HepG2 (cell line): ENCODE results near the gene LECT2. TPM values are rescaled to one million over a fixed set of nuclear protein-coding genes. Genes with fewer than 3 reads are reported as not detected.

ENCODE experiments used
- ARNT2 ChIP-seq: sonication (generic); formaldehyde crosslinking; IDR thresholded peaks from 2 replicates; pipeline ENCODE4 v1.8.0; 2022; ENCODE audit warnings: mild to moderate bottlenecking, low read depth, missing genetic modification reagents, moderate library complexity
- BRF2 ChIP-seq: sonication (generic); formaldehyde crosslinking; IDR thresholded peaks from 2 replicates; pipeline ENCODE4 v1.8.1; 2022; ENCODE audit warnings: mild to moderate bottlenecking, missing genetic modification reagents
- CCDC6 ChIP-seq: sonication (generic); formaldehyde crosslinking; IDR thresholded peaks from 2 replicates; pipeline ENCODE4 v1.8.1; 2022; ENCODE audit warnings: mild to moderate bottlenecking, missing genetic modification reagents, moderate library complexity
- CREB1 ChIP-seq, 2 experiments: fragments of 450-650 bp in 1 of 2; IDR thresholded peaks; 2 replicates each; pipeline ENCODE4 v1.6.1; 2016 to 2017; ENCODE audit warnings: control low read depth in 1 of 2, mild to moderate bottlenecking in 1 of 2, missing compliant biosample characterization in 1 of 2, missing genetic modification characterization in 1 of 2
- ERF ChIP-seq: IDR thresholded peaks from 2 replicates; pipeline ENCODE4 v1.6.1; 2018; ENCODE audit warnings: missing biosample characterization, missing genetic modification reagents
- ETV5 ChIP-seq: IDR thresholded peaks from 2 replicates; pipeline ENCODE4 v1.6.1; 2018; ENCODE audit warnings: missing biosample characterization, missing genetic modification reagents, inconsistent platforms, borderline replicate concordance
- HDAC1 ChIP-seq: sonication (generic); formaldehyde crosslinking; IDR thresholded peaks from 2 replicates; pipeline ENCODE4 v1.5.1; 2020; ENCODE audit warnings: mild to moderate bottlenecking, missing genetic modification reagents
- HES4 ChIP-seq: sonication (generic); formaldehyde crosslinking; IDR thresholded peaks from 2 replicates; pipeline ENCODE4 v1.9.0; 2021; ENCODE audit warnings: mild to moderate bottlenecking, missing genetic modification reagents, borderline replicate concordance
- HMGXB4 ChIP-seq, 2 experiments: sonication (generic) in 1 of 2; formaldehyde crosslinking in 1 of 2; IDR thresholded peaks; 2 replicates each; pipeline versions ENCODE4 v1.4.0 to v1.6.1; 2018 to 2020; ENCODE audit warnings: missing genetic modification reagents in 2 of 2, borderline replicate concordance in 1 of 2, low read depth in 1 of 2, mild to moderate bottlenecking in 1 of 2, missing biosample characterization in 1 of 2
- HOXA3 ChIP-seq: sonication (generic); formaldehyde crosslinking; IDR thresholded peaks from 2 replicates; pipeline ENCODE4 v1.5.0; 2020; ENCODE audit warnings: missing genetic modification reagents
- KDM2A ChIP-seq: sonication (generic); formaldehyde crosslinking; IDR thresholded peaks from 2 replicates; pipeline ENCODE4 v1.4.0; 2020; ENCODE audit warnings: low read depth, missing genetic modification reagents, borderline replicate concordance
- KLF16 ChIP-seq, 2 experiments: sonication (generic) in 1 of 2; formaldehyde crosslinking in 1 of 2; IDR thresholded peaks; 2 replicates each; pipeline versions ENCODE4 v1.6.1 to v1.8.0; 2016 to 2023; ENCODE audit warnings: missing genetic modification reagents in 2 of 2, missing compliant biosample characterization in 1 of 2
- MAX ChIP-seq: IDR thresholded peaks from 2 replicates; pipeline ENCODE4 v1.6.1; 2012; ENCODE audit warnings: inconsistent platforms
- SALL1 ChIP-seq: sonication (generic); formaldehyde crosslinking; IDR thresholded peaks from 2 replicates; pipeline ENCODE4 v1.8.0; 2022; ENCODE audit warnings: mild to moderate bottlenecking, missing genetic modification reagents
- SOX5 ChIP-seq: IDR thresholded peaks from 2 replicates; pipeline ENCODE4 v1.6.1; 2016; ENCODE audit warnings: borderline replicate concordance
- SPEN ChIP-seq: sonication (generic); formaldehyde crosslinking; IDR thresholded peaks from 2 replicates; pipeline ENCODE4 v1.5.1; 2020; ENCODE audit warnings: low read depth, mild to moderate bottlenecking, missing genetic modification reagents
- YY1 ChIP-seq: IDR thresholded peaks from 2 replicates; pipeline ENCODE4 v1.6.1; 2011; ENCODE audit warnings: low read length, low read depth, moderate library complexity, mild to moderate bottlenecking; ENCODE audit not compliant: insufficient read depth, insufficient replicate concordance
- ZMYM3 ChIP-seq: sonication (generic); formaldehyde crosslinking; IDR thresholded peaks from 2 replicates; pipeline ENCODE4 v1.5.1; 2020; ENCODE audit warnings: mild to moderate bottlenecking, missing genetic modification reagents
- ZNF512B ChIP-seq: sonication (generic); formaldehyde crosslinking; IDR thresholded peaks from 2 replicates; pipeline ENCODE4 v1.5.1; 2020; ENCODE audit warnings: missing genetic modification reagents, mild to moderate bottlenecking, borderline replicate concordance
- polyA plus RNA-seq, 8 experiments: library from polyadenylated mRNA; depleted of rRNA in 3 of 8; stranded (reverse) in 7 of 8; unstranded in 1 of 8; fragments of >200 nt; fragmentation: Illumina TruSeq in 4 of 8; extraction: Trizol in 4 of 8; gene quantifications; 2 replicates each; pipeline versions ENCODE4 v1.2.1 to v1.2.3, GENCODE V29; 2011 to 2016; ENCODE audit warnings: low read depth in 4 of 8, missing spikeins in 1 of 8, mixed read lengths in 1 of 8; ENCODE audit not compliant: insufficient read depth in 1 of 8
- total RNA-seq, 5 experiments: library from RNA; depleted of rRNA; stranded (reverse); fragments of >200 nt; fragmentation: Illumina TruSeq; extraction: Trizol; gene quantifications; 2 replicates each; pipeline ENCODE4 v1.2.3, GENCODE V29; 2016; ENCODE audit warnings: low read depth in 1 of 5

Gene LECT2
- total and polyA plus RNA-seq, 2 of the 13 experiments (the other 11 are each of a cell fraction or from before 2014, with no cell fraction given), result not detected

GRCh38 chr5:135930029-135930948 is 24.5 kb downstream of the LECT2 start (continued):
- TF ChIP-seq HMGXB4 (CRISPR knock-in tag; IDR thresholded peaks at IDR 0.05; ENCODE audit: borderline replicate concordance in 1 of 2, low read depth in 1 of 2) (peak in 1 of 2 experiments; percentile 55; a peak in 3 of 4 replicates), SALL1 (CRISPR knock-in tag) (peak; percentile 68), BRF2 (CRISPR knock-in tag) (peak; percentile 43; the same call in 1 of the 2 replicates), MAX (peak; percentile 59; the same call in 1 of the 2 replicates), ZMYM3 (CRISPR knock-in tag) (peak; percentile 35; the same call in 1 of the 2 replicates), CREB1 (IDR thresholded peaks at IDR 0.05) (no peak), CREB1 (CRISPR knock-in tag; IDR thresholded peaks at IDR 0.05) (no peak), ARNT2 (CRISPR knock-in tag) (0 out of 2 replicates have a peak, but pooled peaks have one; percentile 44), ZNF512B (CRISPR knock-in tag) (0 out of 2 replicates have a peak, but pooled peaks have one; percentile 50), KDM2A (CRISPR knock-in tag) (peak; percentile 23; the same call in 1 of the 2 replicates), CCDC6 (CRISPR knock-in tag) (peak; percentile 47; the same call in 1 of the 2 replicates), SPEN (CRISPR knock-in tag) (0 out of 2 replicates have a peak, but pooled peaks have one; percentile 22), KLF16 (CRISPR knock-in tag; IDR thresholded peaks at IDR 0.05) (0 out of 4 replicates have a peak, but pooled peaks of 1 of the 2 experiments have one; percentile 31), YY1 (peak; percentile 80), HES4 (peak; percentile 39; the same call in 1 of the 2 replicates), SOX5 (peak; percentile 8; the same call in 1 of the 2 replicates), HOXA3 (peak; percentile 84), ERF (CRISPR knock-in tag) (0 out of 2 replicates have a peak, but pooled peaks have one; percentile 28), HDAC1 (peak; percentile 47; the same call in 1 of the 2 replicates), ETV5 (CRISPR knock-in tag) (peak; percentile 38; the same call in 1 of the 2 replicates)
